Psoas muscle (tissue), 8 donors: ENCODE data around the gene FSTL4. TPM values are rescaled to one million over a fixed set of nuclear protein-coding genes. Genes with fewer than 3 reads are reported as not detected.

Experiments
- ATAC-seq, 4 donors: fragments of 200-7000 bp; cut with Tn5 transposase; one replicate each; pipeline ENCODE4 v1.9.1; 2020; ENCODE audit warnings: moderate library complexity in 3 of 4, mild to moderate bottlenecking in 2 of 4
- DNase-seq, 2 donors: peaks; one replicate each; pipeline ENCODE4 v3.0.0-alpha.2; 2020
- H3K27ac ChIP-seq: fragments of 200-600 bp; one replicate; pipeline ENCODE4 v1.8.0; 2022
- H3K27me3 ChIP-seq, 3 donors: fragments of 200-600 bp in 1 of 3; one replicate each; pipeline versions ENCODE4 v1.6.1 to v1.8.0; 2013 to 2022; ENCODE audit warnings: low read length in 2 of 3, mild to moderate bottlenecking in 2 of 3, moderate library complexity in 1 of 3; ENCODE audit not compliant: insufficient read depth in 3 of 3
- H3K36me3 ChIP-seq, 2 donors: fragments of 200-600 bp in 1 of 2; one replicate each; pipeline versions ENCODE4 v1.6.1 to v1.8.0; 2013 to 2022; ENCODE audit warnings: low read depth in 1 of 2, mild to moderate bottlenecking in 1 of 2, moderate library complexity in 1 of 2; ENCODE audit not compliant: insufficient read depth in 1 of 2
- H3K4me1 ChIP-seq: fragments of 200-600 bp; one replicate; pipeline ENCODE4 v1.8.0; 2022
- H3K4me3 ChIP-seq: fragments of 200-600 bp; one replicate; pipeline ENCODE4 v1.8.0; 2022; ENCODE audit warnings: mild to moderate bottlenecking
- H3K9me3 ChIP-seq: fragments of 200-600 bp; one replicate; pipeline ENCODE4 v1.8.0; 2022
- CTCF ChIP-seq: fragments of 200-600 bp; IDR thresholded peaks from one replicate; pipeline ENCODE4 v1.8.0; 2022; ENCODE audit warnings: antibody characterized with exemption
- WGBS, 3 donors: extraction: QIAGEN DNeasy Blood & Tissue Kit; methylation state at CpG; one replicate each; pipeline versions ENCODE4 v1.1.6 to v1.1.7; 2013; 5-methylcytosine and 5-hydroxymethylcytosine counted together
- intact Hi-C, 2 donors: fragments of 100-400 bp; cut with DNase I; formaldehyde crosslinking; loops; one replicate each; pipeline versions ENCODE4 v1.11.0 to v1.14.2; 2022
- polyA plus RNA-seq, 3 donors: library from polyadenylated mRNA; stranded (reverse); fragments of 200-250 nt; gene quantifications; one replicate each; pipeline ENCODE4 v1.2.3, GENCODE V29; 2013
- total RNA-seq, 4 donors: library from RNA; stranded (reverse); fragmentation: NEBNext Ultra II Directional in 2 of 4; extraction: Animal tissue kit (Norgen Biotek cat#: 25700) in 2 of 4; gene quantifications; one replicate each; pipeline versions ENCODE4 v1.2.1 to v1.2.4, GENCODE V29; 2021 to 2023
- donor health status: healthy with polysubstance abuse.
- donor health status: DM: no; HTN: no; CAD: no; lungs with moderate emphysema.
- donor health status: Bipolar disorder and iron deficiency.
- donor health status: healthy.
- donor health status: DM: yes; HTN: yes; CAD: no.
- donor health status: DM: no; HTN: no; CAD: no.
- donor health status: DM: no; HTN: no; CAD: no.
- donor health status: DM: yes; HTN: yes; CAD: no.

The FSTL4 gene
- total and polyA plus RNA-seq, 7 donors = 0.07 to 0.81 (median 0.24) TPM

DNA sequence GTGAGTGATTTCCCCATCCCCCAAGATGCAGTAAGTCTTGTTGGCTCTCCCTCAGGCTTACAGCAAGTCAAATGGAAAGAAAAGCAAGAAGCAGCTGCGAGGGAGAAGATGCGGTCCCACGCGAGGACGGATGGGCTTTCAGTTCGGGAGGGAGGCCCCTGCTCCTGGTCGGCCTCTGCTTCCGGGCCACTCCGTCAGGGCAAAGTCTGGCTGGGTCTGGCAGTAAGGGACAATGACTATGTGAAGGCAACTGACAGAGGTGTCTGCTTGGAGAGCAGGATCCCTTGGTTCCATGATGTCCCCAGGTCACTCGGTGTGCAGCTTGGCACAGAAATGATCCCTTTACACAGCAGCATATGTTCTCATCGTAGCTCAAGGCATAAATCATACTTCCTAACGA is 413.8 kb downstream of the FSTL4 start:
- DNase-seq (no peak), ATAC-seq (no peak)
- Histone ChIP-seq H3K9me3 (no peaks in the 10 kb centered on the region), H3K36me3 (no peaks in the 10 kb centered on the region), H3K4me1 (no peaks in the 10 kb centered on the region), H3K27ac (no peak overlapping the region), H3K27me3 (no peaks in the 10 kb centered on the region), H3K4me3 (no peak overlapping the region)
- 83 to 90% (median 86%) methylated on average over 12 of the region's 12 CpGs for WGBS, 3 donors
- intact Hi-C loops = no loop called here
- TF ChIP-seq CTCF = no peak

- Histone ChIP-seq H3K4me1 (no peaks in the 10 kb centered on the region), H3K36me3 (no peaks in the 10 kb centered on the region), H3K4me3 (no peak overlapping the region), H3K27me3 (no peaks in the 10 kb centered on the region), H3K27ac (no peak overlapping the region), H3K9me3 (no peaks in the 10 kb centered on the region)
- intact Hi-C loops = no loop called here
- no peak for TF ChIP-seq CTCF
- WGBS, 3 donors = 50 to 65% (median 54%) methylated on average over 4 of the region's 4 CpGs
- ATAC-seq (no peak), DNase-seq (no peak)
Measured at GRCh38 chr5:133196441-133197085, 415.8 kb downstream of the FSTL4 start.

DNA sequence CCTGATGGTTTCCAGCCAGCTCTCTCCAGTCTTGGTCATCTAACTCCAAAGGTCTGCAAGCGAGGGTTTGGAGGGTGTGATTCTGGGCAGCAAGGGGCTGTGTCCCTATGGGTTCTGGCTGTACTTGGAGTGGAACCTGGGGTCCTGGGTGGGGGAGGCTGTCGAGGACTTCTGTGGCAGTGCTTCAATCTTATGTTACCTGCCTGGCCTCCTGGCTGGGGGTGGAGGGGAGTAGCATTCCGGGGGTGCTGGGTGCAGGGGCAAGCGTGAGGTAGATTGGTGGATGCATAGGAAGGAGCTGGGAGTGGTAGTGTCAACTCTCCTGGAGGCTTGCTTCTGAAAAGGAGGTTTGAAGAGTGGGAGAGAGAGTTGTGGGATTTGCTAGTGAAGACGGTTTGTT is 417.1 kb downstream of the FSTL4 start:
- TF ChIP-seq CTCF = no peak
- Histone ChIP-seq H3K36me3 (no peaks in the 10 kb centered on the region), H3K4me3 (no peak overlapping the region), H3K27ac (no peak overlapping the region), H3K27me3 (no peaks in the 10 kb centered on the region), H3K4me1 (no peaks in the 10 kb centered on the region), H3K9me3 (no peaks in the 10 kb centered on the region)
- no peak for ATAC-seq
- 84 to 86% (median 85%) methylated on average over 5 of the region's 5 CpGs for WGBS, 3 donors
- no peak for DNase-seq
- intact Hi-C loops = no loop called here

DNA sequence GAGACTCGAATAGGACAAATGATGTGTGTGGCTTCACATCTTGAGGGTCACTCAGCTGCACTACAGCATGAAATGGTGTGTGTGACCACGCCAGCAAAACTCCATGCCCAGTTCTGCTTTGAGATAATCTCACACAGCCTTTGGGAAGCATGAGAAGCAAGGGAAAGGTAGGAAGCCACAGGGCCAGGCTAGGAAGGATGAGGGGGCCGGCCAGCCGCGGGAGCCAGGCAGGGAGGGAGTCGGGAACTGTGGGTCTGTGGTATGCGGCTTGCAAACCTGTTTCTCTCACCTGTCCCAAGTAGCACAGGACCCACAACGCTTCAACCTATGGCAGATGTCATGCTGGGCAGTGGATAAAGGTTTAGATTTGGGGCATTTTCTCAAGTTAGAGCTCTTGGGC is 418.5 kb downstream of the FSTL4 start:
- no peaks in the 10 kb centered on the region for H3K9me3 ChIP-seq
- DNase-seq (no peak), ATAC-seq (no peak)
- no peak overlapping the region for H3K27ac ChIP-seq
- H3K4me3 ChIP-seq = no peak overlapping the region
- intact Hi-C loops = no loop called here
- no peaks in the 10 kb centered on the region for H3K27me3 ChIP-seq
- H3K36me3 ChIP-seq = no peaks in the 10 kb centered on the region
- TF ChIP-seq CTCF = no peak
- no peaks in the 10 kb centered on the region for H3K4me1 ChIP-seq
- WGBS, 3 donors = 69 to 76% (median 76%) methylated on average over 8 of the region's 8 CpGs

DNA sequence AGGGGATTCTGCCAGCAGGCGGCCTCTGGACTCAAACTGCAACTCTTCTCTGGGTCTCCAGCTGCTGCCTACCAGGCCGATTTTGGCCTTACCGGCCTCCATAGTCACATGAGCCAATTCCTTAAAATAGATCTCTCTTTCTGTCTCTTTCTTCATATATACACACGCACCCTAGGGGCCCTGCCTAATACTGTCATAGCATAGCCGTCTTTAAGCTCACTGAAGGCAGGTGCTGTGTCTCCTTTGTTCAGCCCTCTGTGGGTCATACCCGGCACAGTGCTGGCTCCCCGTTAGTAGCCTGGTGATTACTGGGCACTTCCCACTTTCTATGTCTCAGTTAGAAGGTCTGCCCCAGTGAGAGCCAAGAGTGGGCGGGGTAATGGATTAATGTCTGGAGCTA is 419.6 kb downstream of the FSTL4 start:
- Histone ChIP-seq H3K27ac (no peak overlapping the region), H3K9me3 (no peaks in the 10 kb centered on the region), H3K4me3 (no peak overlapping the region), H3K27me3 (no peaks in the 10 kb centered on the region), H3K36me3 (no peaks in the 10 kb centered on the region), H3K4me1 (no peaks in the 10 kb centered on the region)
- WGBS, 3 donors = 74 to 83% (median 78%) methylated on average over 8 of the region's 8 CpGs
- intact Hi-C loops = no loop called here
- TF ChIP-seq CTCF = no peak
- ATAC-seq (no peak), DNase-seq (no peak)
